Body of pancreas (tissue), 4 donors: ENCODE measurements around the gene UBQLN4.

Experiments used
- POLR2A ChIP-seq, 3 donors: fragments of 450-650 bp; IDR thresholded peaks; one replicate each; pipeline ENCODE4 v1.6.1; 2016; ENCODE audit warnings: antibody characterized with exemption in 3 of 3, mild to moderate bottlenecking in 2 of 3
- TF ChIP-seq, protein P1 (sequence below), 7 experiments: fragments of 450-650 bp in 4 of 7; fragments of 200-600 bp in 3 of 7; sonication (generic) in 3 of 7; IDR thresholded peaks; one replicate each; pipeline ENCODE4 v1.5.1; 2016 to 2019; ENCODE audit warnings: antibody characterized with exemption in 7 of 7

DNA sequence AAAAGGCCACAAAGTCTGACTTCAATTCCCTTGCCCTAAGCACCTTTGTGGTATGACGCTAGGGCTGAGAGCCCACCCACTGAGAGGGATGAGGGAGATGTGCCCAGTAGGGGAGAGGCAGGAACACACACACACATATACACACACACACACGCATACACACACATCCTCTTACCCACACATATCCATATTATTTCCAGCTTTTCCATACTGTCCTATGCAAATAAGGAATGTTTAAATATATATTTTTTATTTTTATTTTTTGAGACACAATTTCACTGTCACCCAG, 10.3 kb upstream of the UBQLN4 start:
- TF ChIP-seq, protein P1, sequence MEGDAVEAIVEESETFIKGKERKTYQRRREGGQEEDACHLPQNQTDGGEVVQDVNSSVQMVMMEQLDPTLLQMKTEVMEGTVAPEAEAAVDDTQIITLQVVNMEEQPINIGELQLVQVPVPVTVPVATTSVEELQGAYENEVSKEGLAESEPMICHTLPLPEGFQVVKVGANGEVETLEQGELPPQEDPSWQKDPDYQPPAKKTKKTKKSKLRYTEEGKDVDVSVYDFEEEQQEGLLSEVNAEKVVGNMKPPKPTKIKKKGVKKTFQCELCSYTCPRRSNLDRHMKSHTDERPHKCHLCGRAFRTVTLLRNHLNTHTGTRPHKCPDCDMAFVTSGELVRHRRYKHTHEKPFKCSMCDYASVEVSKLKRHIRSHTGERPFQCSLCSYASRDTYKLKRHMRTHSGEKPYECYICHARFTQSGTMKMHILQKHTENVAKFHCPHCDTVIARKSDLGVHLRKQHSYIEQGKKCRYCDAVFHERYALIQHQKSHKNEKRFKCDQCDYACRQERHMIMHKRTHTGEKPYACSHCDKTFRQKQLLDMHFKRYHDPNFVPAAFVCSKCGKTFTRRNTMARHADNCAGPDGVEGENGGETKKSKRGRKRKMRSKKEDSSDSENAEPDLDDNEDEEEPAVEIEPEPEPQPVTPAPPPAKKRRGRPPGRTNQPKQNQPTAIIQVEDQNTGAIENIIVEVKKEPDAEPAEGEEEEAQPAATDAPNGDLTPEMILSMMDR (IDR thresholded peaks at IDR 0.05): no peak
- no peak for TF ChIP-seq POLR2A (IDR thresholded peaks at IDR 0.05)
